HT1080 (cell line): ENCODE results near the gene POU6F2. TPM values are rescaled to one million over a fixed set of nuclear protein-coding genes. Genes with fewer than 3 reads are reported as not detected.
A peak's percentile ranks its signal among the peaks of the same experiment; 100 is the strongest.

Experiments used
- DNase-seq: peaks from one replicate; pipeline ENCODE4 v3.0.0-alpha.2; 2015; ENCODE audit warnings: low read depth
- total RNA-seq: library from RNA; depleted of rRNA; stranded (reverse); fragments of >200 nt; shearing (Covaris generic); gene quantifications from 2 replicates; pipeline ENCODE4 v1.2.3, GENCODE V29; 2014

Gene POU6F2
- total RNA-seq, 1 experiment from 2014 or later, result not detected

- DNase-seq, result no peak
Observed at GRCh38 chr7:39125846-39126245, 148.1 kb downstream of the POU6F2 start.

DNA sequence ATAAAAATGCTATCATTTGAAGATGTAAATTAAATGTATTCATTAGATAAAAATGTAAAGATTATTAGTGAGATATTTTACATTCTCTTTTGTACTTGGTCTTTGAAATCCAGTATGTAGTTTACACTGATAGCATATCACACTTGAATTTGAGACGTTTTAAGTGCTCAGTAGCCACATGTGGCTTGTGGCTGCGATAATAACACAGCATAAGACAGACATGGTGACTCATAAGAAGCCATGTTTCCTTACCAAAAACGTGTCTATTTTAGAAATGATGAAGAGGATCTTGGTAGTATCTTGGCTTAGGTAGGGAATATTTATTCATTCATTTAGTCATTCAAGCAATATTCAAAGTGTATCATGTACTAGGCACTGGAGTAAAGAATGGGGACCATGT lies 149.3 kb downstream of the POU6F2 start:
- DNase-seq, result no peak

GRCh38 chr7:39128287-39128843 lies 150.7 kb downstream of the POU6F2 start:
- no peak for DNase-seq

- DNase-seq, result no peak
Observed at GRCh38 chr7:39130274-39130673, 152.6 kb downstream of the POU6F2 start.

- no peak for DNase-seq
Observed at GRCh38 chr7:39130857-39131526, 153.3 kb downstream of the POU6F2 start.

DNA sequence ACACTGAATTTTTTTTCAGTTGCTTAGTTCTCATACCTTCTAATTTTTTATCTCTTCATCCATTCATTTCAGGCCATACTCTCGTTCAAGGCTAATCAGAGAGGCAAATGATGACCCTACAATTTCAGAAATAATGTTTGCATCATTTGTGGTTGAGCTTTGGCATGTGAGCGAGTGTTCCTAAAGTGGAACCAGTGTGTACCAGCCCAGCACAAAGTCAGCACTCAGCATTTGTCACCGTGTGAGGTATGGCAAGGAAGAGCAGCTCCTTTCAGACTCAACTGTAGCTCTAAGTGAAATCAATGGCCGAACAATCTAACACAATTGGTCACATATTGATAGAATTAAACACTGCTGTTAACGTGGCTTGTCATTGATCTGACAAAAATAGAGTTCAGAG lies 154.6 kb downstream of the POU6F2 start:
- no peak for DNase-seq

DNA sequence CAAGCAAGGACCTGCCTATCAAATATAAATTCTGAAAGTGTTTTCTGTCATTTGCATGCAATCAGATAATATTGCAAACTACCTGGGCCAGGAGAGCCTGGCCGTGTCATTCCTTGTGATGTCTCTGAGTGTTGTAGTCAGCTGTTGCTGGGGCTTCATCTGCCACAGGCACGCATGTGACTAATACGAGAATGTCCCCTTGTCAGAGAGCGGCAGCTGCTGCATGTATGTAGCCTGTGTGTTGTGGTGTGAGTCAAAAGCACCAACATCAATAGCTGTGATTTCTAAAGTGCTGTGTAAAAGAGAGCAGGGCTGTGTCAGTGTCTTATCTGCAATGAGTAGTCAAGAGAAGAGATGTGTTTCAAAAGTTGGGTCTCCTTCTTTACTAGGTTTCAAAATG lies 155.4 kb downstream of the POU6F2 start:
- DNase-seq, result peak; percentile 3

GRCh38 chr7:39137480-39137879 lies 159.8 kb downstream of the POU6F2 start:
- no peak for DNase-seq

- DNase-seq, result no peak
Observed at GRCh38 chr7:39142750-39143149, 165.0 kb downstream of the POU6F2 start.

DNA sequence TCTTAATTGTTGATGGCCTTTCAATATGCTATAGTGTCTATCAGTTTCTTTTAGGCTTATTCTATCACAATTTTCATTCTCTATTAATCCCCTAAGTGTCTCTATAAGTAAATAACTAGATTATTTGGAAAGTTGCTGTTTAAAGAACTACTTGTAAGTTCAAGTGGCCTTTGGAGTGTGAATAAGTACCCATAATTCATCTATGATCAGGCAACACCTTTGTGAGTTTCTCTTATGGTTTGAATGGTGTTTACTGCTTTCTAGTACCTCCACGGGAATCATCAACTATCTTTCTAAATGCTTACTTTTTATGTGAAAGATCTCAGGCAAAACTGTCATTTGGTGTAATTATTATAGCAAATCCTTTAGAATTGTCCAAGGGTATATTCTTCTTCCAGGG lies 166.7 kb downstream of the POU6F2 start:
- no peak for DNase-seq

DNA sequence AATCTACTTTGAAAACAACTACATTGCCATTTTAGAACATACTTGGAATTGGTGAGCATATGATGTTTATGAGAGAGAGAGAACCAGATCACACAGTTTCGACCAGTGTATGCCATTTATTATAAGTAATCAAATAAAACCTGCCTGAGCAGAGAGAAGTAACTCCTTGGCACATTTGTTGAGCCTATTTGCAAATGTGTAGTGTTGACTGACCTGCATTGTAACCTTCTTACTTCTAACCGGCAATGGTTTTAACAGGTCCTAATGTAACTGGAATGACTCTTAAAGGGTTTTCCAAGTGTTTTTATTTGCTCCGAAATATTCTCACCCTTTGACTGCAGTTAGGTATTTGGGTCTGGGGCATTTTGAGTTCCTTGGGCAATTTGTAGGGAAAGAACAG lies 167.6 kb downstream of the POU6F2 start:
- no peak for DNase-seq

- no peak for DNase-seq
Observed at GRCh38 chr7:39145935-39146334, 168.2 kb downstream of the POU6F2 start.

GRCh38 chr7:39152701-39153100 lies 175.0 kb downstream of the POU6F2 start:
- no peak for DNase-seq

DNA sequence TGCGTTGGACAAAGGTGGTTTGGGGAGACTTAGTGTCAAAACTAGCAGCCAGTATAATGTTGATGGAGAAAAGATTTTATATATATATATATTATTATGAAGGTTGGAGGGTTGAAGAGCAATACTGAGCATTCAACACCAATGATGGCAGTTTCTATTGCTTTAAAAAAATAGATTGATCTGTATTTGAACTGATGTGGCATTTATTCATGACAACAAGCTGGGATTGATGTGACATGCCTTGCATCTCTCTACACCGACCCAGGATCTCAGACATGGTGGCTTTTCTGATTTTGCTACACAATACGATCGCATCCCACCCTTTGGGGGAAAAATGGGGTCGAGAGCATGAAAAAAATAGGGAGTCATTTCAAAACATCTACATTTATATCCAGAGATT lies 175.4 kb downstream of the POU6F2 start:
- DNase-seq, result no peak

- no peak for DNase-seq
Observed at GRCh38 chr7:39153647-39154046, 175.9 kb downstream of the POU6F2 start.

- DNase-seq, result peak; percentile 6
Observed at GRCh38 chr7:39154815-39155214, 177.1 kb downstream of the POU6F2 start.

DNA sequence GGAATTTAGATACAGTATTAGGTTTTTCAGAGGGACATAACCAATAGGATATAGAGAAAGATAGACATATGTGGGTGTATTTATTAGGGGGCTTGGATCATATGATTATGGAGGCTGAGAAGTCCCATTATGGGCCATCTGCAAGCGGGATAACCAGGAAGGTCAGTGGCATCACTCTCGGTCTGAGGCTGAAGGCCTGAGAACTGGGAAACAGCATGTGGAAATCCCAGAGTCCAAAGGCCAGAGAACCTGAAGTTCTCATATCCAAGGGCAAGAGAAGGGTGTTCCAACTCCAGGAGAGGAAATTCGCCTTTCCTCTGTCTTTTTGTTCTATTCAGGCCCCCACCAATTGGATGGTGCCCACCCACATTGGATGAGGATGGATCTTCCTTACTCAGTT lies 180.7 kb downstream of the POU6F2 start:
- no peak for DNase-seq

DNA sequence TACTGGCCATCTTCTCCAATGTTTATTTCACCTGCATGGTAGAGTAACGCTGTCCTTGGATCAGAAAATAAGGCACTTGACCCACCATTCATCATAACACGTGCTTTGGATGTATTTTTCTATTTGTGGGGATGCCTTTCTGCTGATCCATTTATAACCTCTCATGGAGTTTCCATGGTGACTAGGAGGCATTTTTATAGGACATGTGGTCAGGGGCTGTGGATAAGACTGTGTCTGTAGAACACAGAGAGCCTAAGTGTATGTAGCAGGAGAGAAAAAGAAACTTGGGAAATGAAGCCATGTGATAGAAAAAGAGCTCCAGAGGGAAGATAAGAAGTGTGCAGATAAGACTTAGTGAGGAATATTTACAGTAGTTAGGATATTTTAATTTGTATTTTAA lies 184.2 kb downstream of the POU6F2 start:
- DNase-seq, result no peak

DNA sequence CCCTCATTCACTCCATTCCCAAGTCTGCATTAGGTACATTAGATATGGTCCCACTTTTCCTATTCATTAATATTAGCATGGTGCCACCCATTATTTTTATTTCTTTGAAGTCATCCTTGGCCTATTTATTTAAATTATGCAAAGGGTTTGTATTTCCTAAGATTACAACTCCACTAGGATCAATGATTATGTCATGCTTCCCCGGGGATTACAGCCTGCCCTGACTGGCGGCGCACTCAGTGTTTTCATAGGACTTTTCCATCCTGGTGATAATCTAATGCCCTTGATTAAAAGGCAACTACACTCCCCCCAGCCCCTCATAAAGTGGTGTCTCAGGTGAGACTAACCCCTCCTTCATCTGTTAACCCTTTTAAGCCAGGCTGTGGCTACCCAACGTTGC lies 187.2 kb downstream of the POU6F2 start:
- DNase-seq, result no peak

DNA sequence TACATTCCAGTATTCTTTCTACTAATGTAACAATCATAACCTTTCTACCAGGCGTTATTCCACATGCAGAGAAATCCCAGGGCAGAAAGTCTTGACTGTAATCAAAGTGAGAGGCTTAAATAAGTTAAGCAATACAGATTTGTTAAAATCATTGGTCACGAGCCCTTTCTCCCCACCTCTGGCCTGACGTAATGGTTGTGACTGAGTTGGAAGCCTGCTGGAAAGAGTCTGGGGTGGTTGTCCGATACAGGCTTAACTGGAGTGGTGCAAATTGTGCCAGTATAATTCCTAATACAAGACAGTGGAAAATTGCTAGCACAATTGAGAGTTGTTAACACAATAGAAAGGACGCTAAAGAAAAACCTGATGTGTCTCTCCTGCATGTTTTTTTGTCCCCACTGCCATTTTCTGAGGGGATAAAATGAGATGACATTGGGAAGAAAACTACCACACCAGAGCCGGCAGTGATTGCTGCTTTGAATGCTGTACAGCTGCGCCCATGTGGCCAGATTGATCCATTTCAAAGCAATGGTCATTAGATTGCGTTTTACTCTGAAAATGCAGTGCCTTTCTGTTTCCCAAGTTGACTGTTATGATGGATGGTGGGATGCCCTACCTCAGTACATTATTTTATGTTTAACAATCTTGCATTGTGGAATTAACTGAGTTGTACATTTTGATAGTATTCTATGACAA lies 190.8 kb downstream of the POU6F2 start:
- DNase-seq, result no peak

GRCh38 chr7:39172137-39172536 lies 194.4 kb downstream of the POU6F2 start:
- no peak for DNase-seq

DNA sequence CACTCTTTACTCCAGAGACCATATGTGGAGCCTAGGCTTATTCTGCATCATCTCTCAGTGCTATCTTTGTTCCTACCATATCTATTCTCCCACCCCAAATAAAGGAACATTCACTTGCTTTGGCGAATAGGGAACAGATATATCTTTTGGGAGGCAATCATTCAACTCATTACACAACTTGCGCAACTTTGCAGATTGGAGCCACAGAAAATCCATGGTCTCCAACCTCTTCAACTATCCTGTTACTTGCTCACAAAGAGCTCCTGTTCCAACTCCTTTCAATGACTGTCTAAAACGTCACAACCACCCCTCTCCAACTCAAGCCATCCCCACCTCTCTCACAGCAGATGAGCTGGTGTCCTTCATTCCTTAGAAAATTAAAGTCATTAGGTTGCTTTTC lies 203.7 kb downstream of the POU6F2 start:
- DNase-seq, result no peak

GRCh38 chr7:39183796-39184195 lies 206.1 kb downstream of the POU6F2 start:
- DNase-seq, result no peak
